NT2/D1 (cell line): ENCODE data around the gene SLC28A1.

Source experiments
- DNase-seq: peaks from one replicate; pipeline ENCODE4 v3.0.0-alpha.2; 2011; ENCODE audit warnings: low read depth, low spot score
- H3K27me3 ChIP-seq: 2 replicates; pipeline ENCODE4 v1.6.0; 2011; ENCODE audit warnings: mild to moderate bottlenecking; ENCODE audit not compliant: insufficient read length, insufficient read depth
- H3K36me3 ChIP-seq: 2 replicates; pipeline ENCODE4 v1.6.1; 2011; ENCODE audit warnings: mild to moderate bottlenecking, low read length, mixed read lengths; ENCODE audit not compliant: insufficient read depth, insufficient read length
- H3K4me1 ChIP-seq: 2 replicates; pipeline ENCODE4 v1.5.1; 2011; ENCODE audit not compliant: insufficient read depth, insufficient read length
- H3K4me3 ChIP-seq: 2 replicates; pipeline ENCODE4 v1.5.1; 2011; ENCODE audit warnings: low read depth; ENCODE audit not compliant: insufficient read length
- H3K9ac ChIP-seq: 2 replicates; pipeline ENCODE4 v1.6.0; 2011; ENCODE audit warnings: low read depth; ENCODE audit not compliant: insufficient read length
- H3K9me3 ChIP-seq: 2 replicates; pipeline ENCODE4 v1.5.1; 2011; ENCODE audit warnings: mild to moderate bottlenecking, low read length; ENCODE audit not compliant: insufficient read depth
- SUZ12 ChIP-seq: IDR thresholded peaks from 2 replicates; pipeline ENCODE4 v1.6.1; 2011; ENCODE audit not compliant: insufficient read length, insufficient read depth; ENCODE audit errors: extremely low read depth
- YY1 ChIP-seq: IDR thresholded peaks from 2 replicates; pipeline ENCODE4 v1.6.1; 2011; ENCODE audit not compliant: insufficient read length, insufficient read depth
- ZNF274 ChIP-seq: IDR thresholded peaks from 2 replicates; pipeline ENCODE4 v1.6.1; 2011; ENCODE audit warnings: mild to moderate bottlenecking, low read depth, low read length

Gene SLC28A1

GRCh38 chr15:84883916-84884781 lies at the start of gene SLC28A1:
TSS of gene SLC28A1 (plus strand) at chr15:84884662. CDS start at chr15:84887761, 3,099 bp downstream.
- Histone ChIP-seq H3K36me3 (no peaks in the 10 kb centered on the region), H3K9ac (no peak within 1 kb of the TSS), H3K4me3 (no peak within 1 kb of the TSS), H3K9me3 (no peaks in the 10 kb centered on the region), H3K4me1 (peaks cover 10% of the 10 kb centered on the region), H3K27me3 (no peaks in the 10 kb centered on the region)
- DNase-seq, result no peak
- TF ChIP-seq ZNF274, result no peak
- no peak for TF ChIP-seq YY1
- no peak for TF ChIP-seq SUZ12

GRCh38 chr15:84834969-84835368 lies 49.5 kb upstream of the SLC28A1 start:
- no peak for DNase-seq
- H3K27me3 ChIP-seq, result no peaks in the 10 kb centered on the region
- H3K9me3 ChIP-seq, result no peaks in the 10 kb centered on the region
- H3K4me1 ChIP-seq, result no peaks in the 10 kb centered on the region
- no peak for TF ChIP-seq SUZ12
- H3K36me3 ChIP-seq, result peaks cover 95% of the 10 kb centered on the region
- H3K9ac ChIP-seq, result no peak overlapping the region
- H3K4me3 ChIP-seq, result no peak overlapping the region

- no peak for DNase-seq
- Histone ChIP-seq H3K9ac (no peak overlapping the region), H3K9me3 (no peaks in the 10 kb centered on the region), H3K4me1 (peaks cover 2% of the 10 kb centered on the region), H3K36me3 (peaks cover 95% of the 10 kb centered on the region), H3K27me3 (no peaks in the 10 kb centered on the region), H3K4me3 (no peak overlapping the region)
- no peak for TF ChIP-seq ZNF274
- no peak for TF ChIP-seq SUZ12
- no peak for TF ChIP-seq YY1
Measured at GRCh38 chr15:84835661-84836337, 48.7 kb upstream of the SLC28A1 start.

- no peak overlapping the region for H3K4me3 ChIP-seq
- H3K36me3 ChIP-seq, result peaks cover 94% of the 10 kb centered on the region
- no peaks in the 10 kb centered on the region for H3K9me3 ChIP-seq
- H3K9ac ChIP-seq, result no peak overlapping the region
- TF ChIP-seq YY1 (no peak), ZNF274 (no peak), SUZ12 (no peak)
- H3K4me1 ChIP-seq, result peaks cover 4% of the 10 kb centered on the region
- H3K27me3 ChIP-seq, result no peaks in the 10 kb centered on the region
- no peak for DNase-seq
Measured at GRCh38 chr15:84836844-84837243, 47.6 kb upstream of the SLC28A1 start.

GRCh38 chr15:84839714-84840113 lies 44.7 kb upstream of the SLC28A1 start:
- Histone ChIP-seq H3K4me3 (no peak overlapping the region), H3K27me3 (no peaks in the 10 kb centered on the region), H3K9ac (no peak overlapping the region), H3K36me3 (peaks cover 84% of the 10 kb centered on the region), H3K9me3 (no peaks in the 10 kb centered on the region), H3K4me1 (peaks cover 4% of the 10 kb centered on the region)
- TF ChIP-seq YY1 (no peak), ZNF274 (no peak), SUZ12 (no peak)
- DNase-seq, result no peak

- no peaks in the 10 kb centered on the region for H3K27me3 ChIP-seq
- TF ChIP-seq SUZ12 (no peak), YY1 (no peak), ZNF274 (no peak)
- peaks cover 4% of the 10 kb centered on the region for H3K4me1 ChIP-seq
- H3K9ac ChIP-seq, result no peak overlapping the region
- H3K9me3 ChIP-seq, result no peaks in the 10 kb centered on the region
- peaks cover 79% of the 10 kb centered on the region for H3K36me3 ChIP-seq
- DNase-seq, result no peak
- H3K4me3 ChIP-seq, result no peak overlapping the region
Measured at GRCh38 chr15:84840255-84840654, 44.2 kb upstream of the SLC28A1 start.

GRCh38 chr15:84840741-84841429 lies 43.6 kb upstream of the SLC28A1 start:
- H3K9ac ChIP-seq, result no peak overlapping the region
- TF ChIP-seq SUZ12 (no peak), YY1 (no peak), ZNF274 (no peak)
- H3K27me3 ChIP-seq, result no peaks in the 10 kb centered on the region
- no peak overlapping the region for H3K4me3 ChIP-seq
- H3K9me3 ChIP-seq, result no peaks in the 10 kb centered on the region
- peaks cover 4% of the 10 kb centered on the region for H3K4me1 ChIP-seq
- no peak for DNase-seq
- H3K36me3 ChIP-seq, result peaks cover 76% of the 10 kb centered on the region
